Neutrophil (primary cell): Measurements from ENCODE around the gene ARHGEF17.

Source experiments
- H3K27ac ChIP-seq: fragments of 200-600 bp; sonication (generic); 2 replicates; pipeline ENCODE4 v1.5.1; 2016; ENCODE audit warnings: mild to moderate bottlenecking, moderate library complexity
- H3K27me3 ChIP-seq: fragments of 200-600 bp; sonication (generic); 2 replicates; pipeline ENCODE4 v1.6.0; 2016; ENCODE audit warnings: mild to moderate bottlenecking
- H3K36me3 ChIP-seq: fragments of 200-600 bp; sonication (generic); 2 replicates; pipeline ENCODE4 v1.5.1; 2017
- H3K4me1 ChIP-seq, 2 experiments: fragments of 200-600 bp in 1 of 2; sonication (generic) in 1 of 2; 1 replicate in 1 of 2; 2 replicates in 1 of 2; pipeline versions ENCODE4 v1.5.1 to v1.6.1; 2013 to 2016; ENCODE audit warnings: low read depth in 1 of 2, low read length in 1 of 2, mild to moderate bottlenecking in 1 of 2, moderate library complexity in 1 of 2; ENCODE audit not compliant: control insufficient read depth in 1 of 2, insufficient read depth in 1 of 2
- H3K4me3 ChIP-seq, 2 experiments: fragments of 200-600 bp in 1 of 2; sonication (generic) in 1 of 2; 1 replicate in 1 of 2; 2 replicates in 1 of 2; pipeline ENCODE4 v1.5.1; 2013 to 2016; ENCODE audit warnings: low read depth in 1 of 2, low read length in 1 of 2, mild to moderate bottlenecking in 1 of 2, moderate library complexity in 1 of 2
- H3K9me3 ChIP-seq: fragments of 200-600 bp; sonication (generic); 2 replicates; pipeline ENCODE4 v1.5.1; 2016
- CTCF ChIP-seq: fragments of 200-600 bp; sonication (generic); IDR thresholded peaks from 2 replicates; pipeline ENCODE4 v1.5.1; 2016; ENCODE audit warnings: antibody characterized with exemption

ARHGEF17 gene

GRCh38 chr11:73324665-73325035 is 16.6 kb downstream of the ARHGEF17 start:
- peaks cover 49 to 61% of the 10 kb centered on the region in 2 experiments for H3K4me1 ChIP-seq
- H3K27ac ChIP-seq, result no peak overlapping the region

DNA sequence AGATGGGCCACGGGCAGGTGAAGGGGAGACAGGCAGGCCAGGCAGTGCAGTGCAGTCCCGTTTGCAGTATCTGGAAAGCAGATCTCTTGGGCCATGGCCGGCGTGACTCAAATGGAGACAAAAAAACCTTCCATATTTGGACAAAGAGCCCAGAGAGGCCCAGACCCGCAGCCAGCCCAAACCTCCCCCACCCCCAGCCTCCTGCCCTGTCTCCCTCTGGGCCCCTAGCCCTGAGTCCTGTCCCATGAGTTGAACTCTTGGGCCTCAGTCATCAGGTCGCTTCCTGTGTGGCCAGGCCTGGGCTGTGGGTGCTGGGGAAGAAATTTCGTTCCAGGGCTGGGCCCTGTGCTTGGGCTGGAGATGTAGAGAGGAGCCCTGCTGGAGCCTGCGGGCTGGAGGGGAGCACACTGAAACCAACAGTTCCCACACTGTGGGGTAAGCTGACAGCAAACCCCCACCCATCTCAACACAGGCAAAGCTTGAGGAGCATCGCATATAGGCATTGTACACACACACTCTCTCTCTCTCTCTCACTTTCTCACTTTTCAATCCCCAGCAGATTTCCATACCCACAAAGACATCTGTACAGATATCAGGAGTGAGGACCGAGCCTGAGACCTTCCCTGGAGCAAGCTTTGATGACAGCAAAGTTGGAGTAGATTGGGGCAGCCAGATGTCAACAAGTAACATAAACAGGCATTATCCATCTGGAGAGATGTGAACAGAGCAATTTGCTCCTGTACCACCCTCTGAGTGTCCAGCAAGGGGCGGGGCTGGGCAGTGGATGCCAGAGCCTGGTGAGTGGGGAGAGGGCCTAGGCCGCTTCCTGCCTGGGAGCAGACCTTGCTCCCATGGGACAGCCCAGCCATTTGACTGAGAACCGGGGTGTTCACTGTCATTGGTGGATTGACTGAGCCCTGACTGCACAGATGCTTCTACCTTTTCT is 17.2 kb downstream of the ARHGEF17 start:
- Histone ChIP-seq H3K36me3 (no peaks in the 10 kb centered on the region), H3K4me1 (peaks cover 49 to 63% of the 10 kb centered on the region in 2 experiments), H3K9me3 (no peaks in the 10 kb centered on the region), H3K4me3 (no peak overlapping the region), H3K27ac (peak overlapping the region; percentile 31), H3K27me3 (no peaks in the 10 kb centered on the region)
- no peak for TF ChIP-seq CTCF

More at GRCh38 chr11:73324665-73325035, 16.6 kb downstream of the ARHGEF17 start:
- no peak for TF ChIP-seq CTCF
- H3K27me3 ChIP-seq, result no peaks in the 10 kb centered on the region
- no peak overlapping the region for H3K4me3 ChIP-seq
- no peaks in the 10 kb centered on the region for H3K9me3 ChIP-seq
- no peaks in the 10 kb centered on the region for H3K36me3 ChIP-seq

DNA sequence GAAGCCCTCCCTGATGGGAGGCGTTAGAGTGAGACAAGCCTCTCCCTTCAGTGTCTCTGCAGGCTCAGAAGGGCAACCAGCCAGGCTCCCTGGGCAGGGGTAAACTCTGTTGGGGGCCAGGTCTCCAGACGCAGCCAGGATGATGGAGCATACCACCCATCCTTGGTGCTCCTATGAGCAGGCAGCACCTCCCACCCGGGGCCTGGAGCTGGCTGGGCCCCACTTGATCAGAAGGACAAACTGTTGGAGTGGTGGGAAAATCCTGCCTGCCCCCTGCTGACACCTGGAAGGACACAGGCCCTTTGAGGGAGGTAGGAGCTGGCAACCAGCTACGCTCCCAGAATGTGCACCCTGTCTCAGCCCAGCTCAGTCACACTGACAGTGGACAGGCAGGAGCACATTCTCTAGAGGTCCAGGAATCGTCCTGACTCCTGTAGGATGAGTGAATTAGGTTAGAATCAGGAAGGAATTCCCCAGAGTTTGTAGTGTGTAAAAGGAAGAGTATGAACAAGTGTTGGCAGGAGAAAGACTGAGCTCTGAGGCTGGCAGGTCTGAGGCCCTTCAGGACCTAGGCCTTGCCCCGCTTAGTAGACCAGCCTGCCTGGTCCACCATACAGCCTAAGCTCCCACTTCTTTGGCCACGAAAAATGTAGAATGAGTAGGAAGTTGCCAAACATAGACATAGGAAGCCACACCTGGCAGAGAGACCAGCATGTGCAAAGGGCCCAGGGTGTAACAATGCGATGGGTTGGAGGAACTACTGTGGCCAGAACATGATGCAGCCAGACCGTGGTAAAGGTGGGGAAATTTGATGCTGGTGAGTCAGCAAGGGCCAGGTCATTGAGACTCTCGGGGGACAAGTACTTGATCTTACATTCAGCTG is 19.1 kb downstream of the ARHGEF17 start:
- peak overlapping the region in 1 of 2 experiments; percentile 28 for H3K4me3 ChIP-seq
- H3K36me3 ChIP-seq, result no peaks in the 10 kb centered on the region
- no peaks in the 10 kb centered on the region for H3K9me3 ChIP-seq
- H3K27me3 ChIP-seq, result no peaks in the 10 kb centered on the region
- H3K4me1 ChIP-seq, result peaks cover 35 to 55% of the 10 kb centered on the region in 2 experiments
- no peak for TF ChIP-seq CTCF
- H3K27ac ChIP-seq, result peak overlapping the region; percentile 80

DNA sequence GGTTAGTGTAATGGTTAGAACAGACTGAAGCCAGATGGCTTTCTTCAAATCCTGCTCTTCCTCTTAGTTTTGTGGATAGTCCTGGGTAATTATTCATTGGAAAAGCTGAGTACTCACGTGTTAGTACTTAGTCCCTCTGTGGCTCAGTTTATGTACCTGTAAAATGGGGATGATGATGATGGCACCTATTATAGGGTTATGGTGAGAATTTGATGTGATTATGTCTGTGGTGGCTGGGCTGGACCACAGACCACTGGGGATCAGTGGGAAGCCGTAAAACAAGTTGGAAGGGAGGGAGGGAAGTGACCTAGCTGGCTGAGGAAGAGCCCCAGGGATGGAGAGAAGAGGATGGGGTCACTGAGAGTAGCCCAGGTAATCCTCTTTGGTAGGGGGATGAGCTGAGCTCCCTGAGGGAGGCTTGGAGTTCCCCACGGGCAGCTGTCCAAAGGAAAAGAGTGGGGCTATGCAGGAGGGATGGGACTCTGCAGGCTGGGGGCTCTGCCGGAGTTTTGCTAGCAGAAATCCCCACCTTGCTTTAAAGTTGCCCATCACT is 19.8 kb downstream of the ARHGEF17 start:
- Histone ChIP-seq H3K36me3 (no peaks in the 10 kb centered on the region), H3K9me3 (no peaks in the 10 kb centered on the region), H3K4me1 (peaks cover 27 to 48% of the 10 kb centered on the region in 2 experiments), H3K27ac (peak overlapping the region; percentile 80), H3K27me3 (no peaks in the 10 kb centered on the region), H3K4me3 (peak overlapping the region in 1 of 2 experiments; percentile 28)
- no peak for TF ChIP-seq CTCF

GRCh38 chr11:73330569-73331093 is 22.6 kb downstream of the ARHGEF17 start:
- TF ChIP-seq CTCF, result no peak
- peaks cover 34 to 53% of the 10 kb centered on the region in 2 experiments for H3K4me1 ChIP-seq

More at GRCh38 chr11:73330569-73331093, 22.6 kb downstream of the ARHGEF17 start:
- Histone ChIP-seq H3K4me3 (no peak overlapping the region), H3K27ac (no peak overlapping the region), H3K27me3 (no peaks in the 10 kb centered on the region), H3K9me3 (no peaks in the 10 kb centered on the region), H3K36me3 (no peaks in the 10 kb centered on the region)
